Caco-2 (cell line): Measurements from ENCODE around the gene SH3GL1. TPM values are rescaled to one million over a fixed set of nuclear protein-coding genes. Genes with fewer than 3 reads are reported as not detected.

Source experiments
- BruUV-seq: library from RNA; stranded (reverse); fragments of 400-500 nt; replicated peaks from 2 replicates; lab custom pipeline; 2021; lab: Mats Ljungman, UMichigan
- CTCF ChIA-PET: fragments of 300-600 bp; sonication (Branson Sonifier 250); formaldehyde crosslinking; loops from one replicate; lab custom pipeline; 2022; ENCODE audit warnings: antibody characterized with exemption; lab: Charles Lee
- POLR2A ChIA-PET: fragments of 300-600 bp; sonication (Branson Sonifier 250); formaldehyde crosslinking; loops from one replicate; lab custom pipeline; 2022; ENCODE audit warnings: antibody characterized with exemption; lab: Charles Lee
- DNase-seq, 2 experiments: peaks; one replicate each; pipeline versions ENCODE4 v3.0.0 to v3.0.0-alpha.2; 2020 to 2022
- H3K27me3 ChIP-seq: replicated peaks from 2 replicates; pipeline ENCODE4 v1.6.0; 2011; ENCODE audit warnings: low read length; ENCODE audit not compliant: control insufficient read depth, insufficient read depth
- H3K36me3 ChIP-seq: 2 replicates; pipeline ENCODE4 v1.5.1; 2011; ENCODE audit warnings: low read length; ENCODE audit not compliant: control insufficient read depth, insufficient read depth
- H3K4me1 ChIP-seq: fragments of 250-450 bp; sonication (Bioruptor Pico); 2 replicates; pipeline ENCODE4 v1.5.1; 2020; ENCODE audit warnings: mild to moderate bottlenecking
- H3K4me3 ChIP-seq: 2 replicates; pipeline ENCODE4 v1.5.1; 2011; ENCODE audit warnings: low read depth, mild to moderate bottlenecking, control low read depth, low read length
- H3K9me3 ChIP-seq: fragments of 250-450 bp; sonication (Bioruptor Pico); 2 replicates; pipeline ENCODE4 v1.5.1; 2020; ENCODE audit warnings: mild to moderate bottlenecking, moderate library complexity
- H3K27ac Mint-ChIP-seq: one replicate; pipeline ENCODE4 v1.8.0; 2022; ENCODE audit warnings: mixed read lengths; ENCODE audit not compliant: unreplicated experiment
- H3K27me3 Mint-ChIP-seq: one replicate; pipeline ENCODE4 v1.8.0; 2022; ENCODE audit warnings: mixed read lengths; ENCODE audit not compliant: insufficient read depth, unreplicated experiment
- H3K36me3 Mint-ChIP-seq: one replicate; pipeline ENCODE4 v1.8.0; 2022; ENCODE audit warnings: mild to moderate bottlenecking, mixed read lengths; ENCODE audit not compliant: insufficient read depth, unreplicated experiment
- H3K4me1 Mint-ChIP-seq: one replicate; pipeline ENCODE4 v1.8.0; 2022; ENCODE audit warnings: low read depth, mixed read lengths; ENCODE audit not compliant: unreplicated experiment
- H3K4me3 Mint-ChIP-seq: one replicate; pipeline ENCODE4 v1.8.0; 2022; ENCODE audit warnings: mild to moderate bottlenecking, moderate library complexity, mixed read lengths; ENCODE audit not compliant: unreplicated experiment
- H3K9me3 Mint-ChIP-seq: one replicate; pipeline ENCODE4 v1.8.0; 2022; ENCODE audit warnings: mixed read lengths; ENCODE audit not compliant: unreplicated experiment
- intact Hi-C: fragments of 100-400 bp; cut with micrococcal nuclease; formaldehyde crosslinking; loops from one replicate; pipeline ENCODE4 v1.10.0; 2022; ENCODE audit not compliant: unreplicated experiment
- total RNA-seq: library from RNA; stranded (reverse); gene quantifications from 2 replicates; pipeline ENCODE4 v1.2.3, GENCODE V29; 2022
- TF ChIP-seq, protein P1 (sequence below), 2 experiments: fragments of 200-600 bp in 1 of 2; IDR thresholded peaks; 1 replicate in 1 of 2; 2 replicates in 1 of 2; pipeline versions ENCODE4 v1.5.1 to v1.8.0; 2011 to 2022; ENCODE audit warnings: antibody characterized with exemption in 1 of 2, control low read depth in 1 of 2, inconsistent platforms in 1 of 2, low read depth in 1 of 2, low read length in 1 of 2, mild to moderate bottlenecking in 1 of 2, moderate library complexity in 1 of 2; ENCODE audit not compliant: insufficient read depth in 1 of 2, severe bottlenecking in 1 of 2, unreplicated experiment in 1 of 2

Gene SH3GL1
- total RNA-seq, 1 experiment from 2014 or later = 91.3 TPM

DNA sequence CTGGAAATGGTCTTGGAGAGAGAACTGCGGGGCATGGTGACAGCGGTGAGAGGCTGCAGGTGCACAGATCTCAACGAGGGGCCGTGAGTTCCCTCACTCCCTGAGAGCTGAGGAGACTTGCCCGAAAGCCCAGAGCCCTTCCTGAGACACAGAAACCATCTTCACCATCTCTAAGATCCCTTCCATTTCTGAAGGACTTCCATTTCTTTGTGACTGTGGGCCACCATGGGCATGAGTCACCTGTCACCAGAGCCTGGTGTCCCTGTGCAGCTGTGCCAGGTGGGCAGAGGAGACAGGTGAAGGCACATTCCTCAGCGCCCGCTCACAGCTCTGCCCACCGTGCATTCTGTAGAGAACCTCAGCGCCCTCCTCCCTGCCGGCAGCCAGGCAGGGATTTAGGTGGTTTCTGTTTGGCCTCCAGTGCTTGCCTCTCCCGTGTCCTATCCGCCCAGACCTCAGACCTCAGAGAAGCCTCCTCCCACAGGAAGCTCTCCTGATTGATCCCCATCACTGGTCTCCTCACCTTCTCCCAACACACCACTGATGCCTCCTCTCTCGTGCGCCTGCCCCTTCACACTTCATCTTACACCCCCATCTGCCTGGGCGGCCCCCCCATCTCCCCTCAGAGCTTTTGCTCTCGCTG, 24.2 kb downstream of the SH3GL1 start:
- Histone ChIP-seq H3K36me3 (no peaks in the 10 kb centered on the region), H3K9me3 (no peaks in the 10 kb centered on the region), H3K4me3 (no peak overlapping the region), H3K4me1 (peaks cover 40% of the 10 kb centered on the region), H3K27me3 (no peaks in the 10 kb centered on the region)
- no peaks in the 10 kb centered on the region for H3K9me3 Mint-ChIP-seq
- peaks cover 46% of the 10 kb centered on the region for H3K36me3 Mint-ChIP-seq
- H3K27me3 Mint-ChIP-seq = no peaks in the 10 kb centered on the region
- H3K4me1 Mint-ChIP-seq = peaks cover 17% of the 10 kb centered on the region
- TF ChIP-seq, protein P1, sequence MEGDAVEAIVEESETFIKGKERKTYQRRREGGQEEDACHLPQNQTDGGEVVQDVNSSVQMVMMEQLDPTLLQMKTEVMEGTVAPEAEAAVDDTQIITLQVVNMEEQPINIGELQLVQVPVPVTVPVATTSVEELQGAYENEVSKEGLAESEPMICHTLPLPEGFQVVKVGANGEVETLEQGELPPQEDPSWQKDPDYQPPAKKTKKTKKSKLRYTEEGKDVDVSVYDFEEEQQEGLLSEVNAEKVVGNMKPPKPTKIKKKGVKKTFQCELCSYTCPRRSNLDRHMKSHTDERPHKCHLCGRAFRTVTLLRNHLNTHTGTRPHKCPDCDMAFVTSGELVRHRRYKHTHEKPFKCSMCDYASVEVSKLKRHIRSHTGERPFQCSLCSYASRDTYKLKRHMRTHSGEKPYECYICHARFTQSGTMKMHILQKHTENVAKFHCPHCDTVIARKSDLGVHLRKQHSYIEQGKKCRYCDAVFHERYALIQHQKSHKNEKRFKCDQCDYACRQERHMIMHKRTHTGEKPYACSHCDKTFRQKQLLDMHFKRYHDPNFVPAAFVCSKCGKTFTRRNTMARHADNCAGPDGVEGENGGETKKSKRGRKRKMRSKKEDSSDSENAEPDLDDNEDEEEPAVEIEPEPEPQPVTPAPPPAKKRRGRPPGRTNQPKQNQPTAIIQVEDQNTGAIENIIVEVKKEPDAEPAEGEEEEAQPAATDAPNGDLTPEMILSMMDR (IDR thresholded peaks at IDR 0.05; ENCODE audit: insufficient read depth in 1 of 2, low read depth in 1 of 2, low read length in 1 of 2, severe bottlenecking in 1 of 2, unreplicated experiment in 1 of 2) = no peak
- intact Hi-C loops = no loop called here
- H3K4me3 Mint-ChIP-seq = peak overlapping the region; percentile 57
- H3K27ac Mint-ChIP-seq = peak overlapping the region; percentile 93
- ChIA-PET POLR2A (interaction anchor here (1.2 to 2.7 kb wide), 6 partner anchors 11 to 33 kb away, joined by 3 to 27 read pairs (median 15); partner anchors contain the start of genes CHAF1A and MPND), CTCF (interaction anchor here (0.5 to 2.6 kb wide), 11 partner anchors 11 to 165 kb away, joined by 3 to 25 read pairs (median 7); partner anchors contain the start of genes CHAF1A and SH3GL1)
- no peak for DNase-seq
- BruUV-seq = no TSS peak

DNA sequence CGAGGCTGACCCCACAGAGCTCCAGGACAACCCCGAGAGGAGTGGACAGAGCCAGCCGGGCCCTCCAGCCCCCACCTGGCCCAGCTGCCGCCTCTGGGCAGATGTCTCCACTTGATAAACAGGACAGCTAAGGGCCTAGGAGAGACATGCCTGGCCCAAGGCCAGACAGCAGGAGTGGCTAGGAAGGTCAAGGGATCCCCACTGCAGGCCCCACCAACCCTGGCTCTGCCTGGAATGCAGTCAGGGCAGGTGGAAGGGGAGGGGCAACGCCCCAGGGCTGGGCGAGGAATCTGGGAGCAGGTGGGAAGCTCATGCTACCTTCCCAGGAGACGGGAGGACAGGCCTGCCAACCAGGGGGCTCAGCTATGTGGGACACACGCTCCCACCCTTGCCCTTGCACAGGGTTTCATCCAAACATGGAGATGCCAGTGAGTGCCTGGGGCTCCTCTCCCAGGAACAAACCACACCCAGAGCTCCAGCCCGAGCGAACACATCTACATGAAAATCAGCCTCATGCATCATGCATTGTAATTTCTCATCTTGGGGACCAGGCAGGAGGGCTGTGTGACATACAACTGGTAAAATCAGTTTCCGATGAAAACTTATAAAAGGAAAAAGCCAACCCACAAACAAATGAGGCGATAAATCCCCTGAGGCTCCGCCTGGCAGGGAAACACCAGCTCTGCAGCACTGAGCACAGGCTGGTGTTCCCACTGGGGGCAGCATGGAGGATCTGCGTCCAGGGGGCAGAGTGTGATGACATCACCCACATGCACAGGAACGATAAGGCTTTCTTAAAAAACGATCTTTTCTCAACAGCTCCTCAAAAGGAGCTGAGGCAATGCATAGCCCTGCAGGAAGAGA, 25.0 kb downstream of the SH3GL1 start:
- peak overlapping the region; percentile 57 for H3K4me3 Mint-ChIP-seq
- H3K36me3 ChIP-seq = no peaks in the 10 kb centered on the region; the same call in 1 of the 2 replicates

More for the DNA sequence above, 25.0 kb downstream of the SH3GL1 start:
- POLR2A ChIA-PET = interaction anchor here (1.2 to 2.7 kb wide), 7 partner anchors 12 to 33 kb away, joined by 3 to 27 read pairs (median 10); partner anchors contain the start of genes CHAF1A, MPND and SH3GL1
- peaks cover 49% of the 10 kb centered on the region for H3K36me3 Mint-ChIP-seq
- H3K9me3 Mint-ChIP-seq = no peaks in the 10 kb centered on the region
- peaks cover 17% of the 10 kb centered on the region for H3K4me1 Mint-ChIP-seq
- TSS peak; percentile 73 for BruUV-seq
- TF ChIP-seq, protein P1 (IDR thresholded peaks at IDR 0.05; ENCODE audit: insufficient read depth in 1 of 2, low read depth in 1 of 2, low read length in 1 of 2, severe bottlenecking in 1 of 2, unreplicated experiment in 1 of 2) = peak; percentile 33 to 61
- Histone ChIP-seq H3K9me3 (no peaks in the 10 kb centered on the region), H3K4me1 (peaks cover 40% of the 10 kb centered on the region), H3K4me3 (no peak overlapping the region), H3K27me3 (no peaks in the 10 kb centered on the region)
- CTCF ChIA-PET = interaction anchor here (0.5 to 2.6 kb wide), 18 partner anchors 12 to 767 kb away, joined by 3 to 25 read pairs (median 5); partner anchors contain the start of genes CHAF1A, MPND, SH3GL1 and YJU2
- intact Hi-C loops = loop anchor here (1.0 kb wide), 2 partner anchors 16 to 25 kb away; partner anchors contain the start of gene SH3GL1
- peak; percentile 96 to 98 for DNase-seq
- no peaks in the 10 kb centered on the region for H3K27me3 Mint-ChIP-seq
- peak overlapping the region; percentile 93 for H3K27ac Mint-ChIP-seq
